ENCODE measurements around the gene NKX1-1. TPM values are rescaled to one million over a fixed set of nuclear protein-coding genes. Genes with fewer than 3 reads are reported as not detected.
A peak's percentile ranks its signal among the peaks of the same experiment; 100 is the strongest.

Gene NKX1-1
- polyA plus RNA-seq, 2 of the 4 experiments (the other 2 are of a cell fraction) = not detected

DNA sequence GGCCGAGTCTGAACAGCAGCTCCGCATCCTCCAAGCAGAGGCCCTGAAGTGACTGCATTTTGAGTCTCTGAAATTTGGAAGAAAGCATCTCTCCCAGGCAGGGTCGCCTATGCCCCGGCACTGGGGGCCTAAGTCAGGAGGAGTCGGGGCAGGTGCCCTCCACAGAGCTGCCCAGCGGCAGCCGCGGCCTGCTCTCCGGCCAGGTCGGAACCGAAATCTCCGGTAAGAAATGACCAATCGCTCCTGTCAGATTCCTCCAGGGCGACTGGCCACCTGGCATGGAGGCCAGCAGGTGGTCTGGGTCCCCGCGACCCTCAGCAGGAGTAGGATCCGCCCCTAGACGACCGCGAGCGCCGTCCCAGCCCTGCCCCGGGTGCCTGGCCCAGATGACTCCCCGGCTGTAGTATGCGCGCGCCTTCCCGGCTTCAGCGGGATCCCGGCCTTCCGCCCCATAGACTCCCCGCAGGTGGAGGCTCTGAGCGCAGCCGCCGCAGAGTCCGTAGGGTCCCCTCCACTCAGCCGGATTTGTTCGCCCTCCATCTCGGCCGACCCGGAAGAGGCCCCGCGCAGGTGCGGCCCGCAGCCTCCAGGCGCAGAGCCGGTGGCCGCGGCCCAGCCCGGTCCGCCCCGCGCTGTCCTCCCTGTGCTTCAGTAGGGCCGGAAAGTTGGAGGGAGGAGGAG, 1.5 kb downstream of the NKX1-1 start:
- POLR2A ChIA-PET = no interaction called here
- WGBS (ENCODE audit: missing lambda C conversion rate) = 71% methylated on average over 36 of the region's 54 CpGs
- Histone ChIP-seq H3K4me3 (no peak overlapping the region), H3K4me1 (no peaks in the 10 kb centered on the region), H3K27ac (no peak overlapping the region), H3K9me3 (no peaks in the 10 kb centered on the region), H3K4me2 (no peak overlapping the region)
- DNase-seq (ENCODE audit: low read depth in 1 of 2, low spot score in 1 of 2) (no peak), ATAC-seq (no peak), FAIRE-seq (no peak)
- TF ChIP-seq NR3C1 (IDR thresholded peaks at IDR 0.05) = no peak
- TF ChIP-seq, protein P1, sequence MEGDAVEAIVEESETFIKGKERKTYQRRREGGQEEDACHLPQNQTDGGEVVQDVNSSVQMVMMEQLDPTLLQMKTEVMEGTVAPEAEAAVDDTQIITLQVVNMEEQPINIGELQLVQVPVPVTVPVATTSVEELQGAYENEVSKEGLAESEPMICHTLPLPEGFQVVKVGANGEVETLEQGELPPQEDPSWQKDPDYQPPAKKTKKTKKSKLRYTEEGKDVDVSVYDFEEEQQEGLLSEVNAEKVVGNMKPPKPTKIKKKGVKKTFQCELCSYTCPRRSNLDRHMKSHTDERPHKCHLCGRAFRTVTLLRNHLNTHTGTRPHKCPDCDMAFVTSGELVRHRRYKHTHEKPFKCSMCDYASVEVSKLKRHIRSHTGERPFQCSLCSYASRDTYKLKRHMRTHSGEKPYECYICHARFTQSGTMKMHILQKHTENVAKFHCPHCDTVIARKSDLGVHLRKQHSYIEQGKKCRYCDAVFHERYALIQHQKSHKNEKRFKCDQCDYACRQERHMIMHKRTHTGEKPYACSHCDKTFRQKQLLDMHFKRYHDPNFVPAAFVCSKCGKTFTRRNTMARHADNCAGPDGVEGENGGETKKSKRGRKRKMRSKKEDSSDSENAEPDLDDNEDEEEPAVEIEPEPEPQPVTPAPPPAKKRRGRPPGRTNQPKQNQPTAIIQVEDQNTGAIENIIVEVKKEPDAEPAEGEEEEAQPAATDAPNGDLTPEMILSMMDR (IDR thresholded peaks at IDR 0.05) = no peak
- no peak for TF ChIP-seq HDAC2 (IDR thresholded peaks at IDR 0.05)
- TF ChIP-seq ZC3H11A (IDR thresholded peaks at IDR 0.05) = no peak
- TF ChIP-seq, protein P2, sequence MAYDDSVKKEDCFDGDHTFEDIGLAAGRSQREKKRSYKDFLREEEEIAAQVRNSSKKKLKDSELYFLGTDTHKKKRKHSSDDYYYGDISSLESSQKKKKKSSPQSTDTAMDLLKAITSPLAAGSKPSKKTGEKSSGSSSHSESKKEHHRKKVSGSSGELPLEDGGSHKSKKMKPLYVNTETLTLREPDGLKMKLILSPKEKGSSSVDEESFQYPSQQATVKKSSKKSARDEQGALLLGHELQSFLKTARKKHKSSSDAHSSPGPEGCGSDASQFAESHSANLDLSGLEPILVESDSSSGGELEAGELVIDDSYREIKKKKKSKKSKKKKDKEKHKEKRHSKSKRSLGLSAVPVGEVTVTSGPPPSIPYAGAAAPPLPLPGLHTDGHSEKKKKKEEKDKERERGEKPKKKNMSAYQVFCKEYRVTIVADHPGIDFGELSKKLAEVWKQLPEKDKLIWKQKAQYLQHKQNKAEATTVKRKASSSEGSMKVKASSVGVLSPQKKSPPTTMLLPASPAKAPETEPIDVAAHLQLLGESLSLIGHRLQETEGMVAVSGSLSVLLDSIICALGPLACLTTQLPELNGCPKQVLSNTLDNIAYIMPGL (CRISPR knock-in tag; IDR thresholded peaks at IDR 0.05; ENCODE audit: borderline replicate concordance) = no peak
- no peak for TF ChIP-seq RARB (CRISPR knock-in tag; IDR thresholded peaks at IDR 0.05)
- no peak for TF ChIP-seq RNF2 (IDR thresholded peaks at IDR 0.05; ENCODE audit: borderline replicate concordance, low read depth)
- no peak for TF ChIP-seq JUNB (IDR thresholded peaks at IDR 0.05)
- TF ChIP-seq HOXB5 (CRISPR knock-in tag; IDR thresholded peaks at IDR 0.05) = no peak
- TF ChIP-seq POLR2AphosphoS2 (conservative IDR thresholded peaks at IDR 0.05; ENCODE audit: low read length) = no peak
- CTCF ChIA-PET = no interaction called here

DNA sequence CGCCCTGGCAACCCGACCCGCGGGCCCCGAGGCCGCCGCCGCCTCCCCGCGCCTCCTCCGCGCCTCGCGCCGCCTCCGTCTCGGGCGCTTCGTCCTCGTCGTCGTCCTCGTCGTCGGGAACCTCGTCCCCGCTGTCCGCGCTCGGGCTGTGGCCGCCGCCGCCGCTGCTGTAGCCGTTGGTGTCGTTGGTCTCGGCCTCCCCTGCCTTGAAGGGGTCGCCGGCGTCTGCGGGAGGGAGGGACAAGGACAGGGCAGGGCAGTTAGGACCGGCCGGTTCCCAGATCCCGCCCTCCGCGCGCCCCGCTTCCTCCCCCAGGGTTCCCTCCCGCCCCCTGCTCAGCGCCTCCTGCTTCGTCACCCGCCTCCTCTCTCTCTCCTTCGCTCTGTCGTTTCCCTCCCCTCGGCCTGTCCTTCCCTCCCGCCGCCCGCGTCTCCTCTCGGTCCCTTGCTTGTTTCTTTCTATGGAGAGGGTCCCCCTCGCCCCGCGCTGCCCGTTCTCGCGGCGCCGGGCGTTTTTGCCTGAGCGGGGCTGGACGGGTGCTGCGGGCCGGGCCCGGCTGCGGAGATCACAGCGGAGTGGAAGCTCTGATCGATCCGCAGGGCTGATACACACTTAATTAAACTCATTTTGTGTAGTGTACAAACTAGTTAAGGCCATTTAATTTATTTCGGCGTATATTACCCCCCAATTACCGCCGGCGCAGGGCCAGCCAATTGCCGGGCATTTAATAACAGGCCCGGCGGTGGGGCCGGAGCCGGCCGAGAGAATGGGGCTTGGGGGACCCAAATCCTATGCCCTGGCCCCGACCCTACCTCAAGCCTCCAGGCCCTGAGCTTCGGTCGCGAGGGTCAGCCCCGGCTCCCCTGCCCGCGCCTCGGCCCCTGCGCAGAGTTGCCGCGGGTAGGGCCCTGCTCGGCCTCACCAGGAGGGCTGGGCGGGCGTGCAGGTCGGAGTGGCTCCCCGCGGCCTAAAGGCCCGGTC, 2.4 kb downstream of the NKX1-1 start:
- Histone ChIP-seq H3K27ac (no peak overlapping the region), H3K9me3 (no peaks in the 10 kb centered on the region), H3K4me2 (peak overlapping the region; percentile 37; the same call in 2 of the 3 replicates), H3K4me1 (no peaks in the 10 kb centered on the region), H3K4me3 (no peak overlapping the region)
- POLR2A ChIA-PET = no interaction called here
- DNase-seq (ENCODE audit: low read depth in 1 of 2, low spot score in 1 of 2) (no peak), FAIRE-seq (no peak), ATAC-seq (no peak)
- CTCF ChIA-PET = no interaction called here
- TF ChIP-seq, protein P2 (CRISPR knock-in tag; IDR thresholded peaks at IDR 0.05; ENCODE audit: borderline replicate concordance) = no peak
- TF ChIP-seq, protein P3, sequence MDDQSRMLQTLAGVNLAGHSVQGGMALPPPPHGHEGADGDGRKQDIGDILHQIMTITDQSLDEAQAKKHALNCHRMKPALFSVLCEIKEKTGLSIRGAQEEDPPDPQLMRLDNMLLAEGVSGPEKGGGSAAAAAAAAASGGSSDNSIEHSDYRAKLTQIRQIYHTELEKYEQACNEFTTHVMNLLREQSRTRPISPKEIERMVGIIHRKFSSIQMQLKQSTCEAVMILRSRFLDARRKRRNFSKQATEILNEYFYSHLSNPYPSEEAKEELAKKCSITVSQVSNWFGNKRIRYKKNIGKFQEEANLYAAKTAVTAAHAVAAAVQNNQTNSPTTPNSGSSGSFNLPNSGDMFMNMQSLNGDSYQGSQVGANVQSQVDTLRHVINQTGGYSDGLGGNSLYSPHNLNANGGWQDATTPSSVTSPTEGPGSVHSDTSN (IDR thresholded peaks at IDR 0.05) = no peak
- TF ChIP-seq TFCP2L1 (CRISPR knock-in tag; IDR thresholded peaks at IDR 0.05) (no peak), NFE2L2 (conservative IDR thresholded peaks at IDR 0.05; ENCODE audit: low read length) (no peak), HDAC2 (IDR thresholded peaks at IDR 0.05) (no peak), HOXA7 (CRISPR knock-in tag; IDR thresholded peaks at IDR 0.05) (no peak), ZSCAN20 (CRISPR knock-in tag; IDR thresholded peaks at IDR 0.05) (no peak), SMC3 (IDR thresholded peaks at IDR 0.05) (no peak), NPAS2 (CRISPR knock-in tag; IDR thresholded peaks at IDR 0.05; ENCODE audit: borderline replicate concordance) (no peak), ZFP36 (IDR thresholded peaks at IDR 0.05; ENCODE audit: borderline replicate concordance, partially characterized antibody) (no peak), RFX5 (IDR thresholded peaks at IDR 0.05) (no peak), ESRRA (IDR thresholded peaks at IDR 0.05; ENCODE audit: borderline replicate concordance, low read length) (no peak), EP300 (IDR thresholded peaks at IDR 0.05) (no peak)
- TF ChIP-seq, protein P4, sequence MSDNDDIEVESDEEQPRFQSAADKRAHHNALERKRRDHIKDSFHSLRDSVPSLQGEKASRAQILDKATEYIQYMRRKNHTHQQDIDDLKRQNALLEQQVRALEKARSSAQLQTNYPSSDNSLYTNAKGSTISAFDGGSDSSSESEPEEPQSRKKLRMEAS (IDR thresholded peaks at IDR 0.05) = no peak
- TF ChIP-seq, protein P5, sequence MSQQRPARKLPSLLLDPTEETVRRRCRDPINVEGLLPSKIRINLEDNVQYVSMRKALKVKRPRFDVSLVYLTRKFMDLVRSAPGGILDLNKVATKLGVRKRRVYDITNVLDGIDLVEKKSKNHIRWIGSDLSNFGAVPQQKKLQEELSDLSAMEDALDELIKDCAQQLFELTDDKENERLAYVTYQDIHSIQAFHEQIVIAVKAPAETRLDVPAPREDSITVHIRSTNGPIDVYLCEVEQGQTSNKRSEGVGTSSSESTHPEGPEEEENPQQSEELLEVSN (IDR thresholded peaks at IDR 0.05; ENCODE audit: borderline replicate concordance, low read depth) = no peak
- WGBS (ENCODE audit: missing lambda C conversion rate) = 37% methylated on average over 25 of the region's 107 CpGs
